ENCODE data around the gene MRPL52. TPM values are rescaled to one million over a fixed set of nuclear protein-coding genes. Genes with fewer than 3 reads are reported as not detected.

Gene MRPL52
- total and polyA plus RNA-seq, 2 of the 13 experiments (the other 11 are each of a cell fraction or from before 2014, with no cell fraction given) = 118 to 329 TPM

- TF ChIP-seq LCORL (IDR thresholded peaks at IDR 0.05) (no peak), LCORL (CRISPR knock-in tag; IDR thresholded peaks at IDR 0.05) (no peak), CEBPG (CRISPR knock-in tag; IDR thresholded peaks at IDR 0.05) (peak; percentile 35; the same call in 1 of the 2 replicates), GATAD2A (CRISPR knock-in tag; IDR thresholded peaks at IDR 0.05) (peak; percentile 26; the same call in 1 of the 2 replicates), HDAC2 (CRISPR knock-in tag; IDR thresholded peaks at IDR 0.05) (peak; percentile 15; the same call in 1 of the 2 replicates), ZNF782 (CRISPR knock-in tag; IDR thresholded peaks at IDR 0.05; ENCODE audit: borderline replicate concordance) (no peak)
- TF ChIP-seq, protein P1, sequence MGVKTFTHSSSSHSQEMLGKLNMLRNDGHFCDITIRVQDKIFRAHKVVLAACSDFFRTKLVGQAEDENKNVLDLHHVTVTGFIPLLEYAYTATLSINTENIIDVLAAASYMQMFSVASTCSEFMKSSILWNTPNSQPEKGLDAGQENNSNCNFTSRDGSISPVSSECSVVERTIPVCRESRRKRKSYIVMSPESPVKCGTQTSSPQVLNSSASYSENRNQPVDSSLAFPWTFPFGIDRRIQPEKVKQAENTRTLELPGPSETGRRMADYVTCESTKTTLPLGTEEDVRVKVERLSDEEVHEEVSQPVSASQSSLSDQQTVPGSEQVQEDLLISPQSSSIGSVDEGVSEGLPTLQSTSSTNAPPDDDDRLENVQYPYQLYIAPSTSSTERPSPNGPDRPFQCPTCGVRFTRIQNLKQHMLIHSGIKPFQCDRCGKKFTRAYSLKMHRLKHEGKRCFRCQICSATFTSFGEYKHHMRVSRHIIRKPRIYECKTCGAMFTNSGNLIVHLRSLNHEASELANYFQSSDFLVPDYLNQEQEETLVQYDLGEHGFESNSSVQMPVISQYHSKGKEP (CRISPR knock-in tag; IDR thresholded peaks at IDR 0.05) = no peak
These were observed 32.0 kb downstream of the MRPL52 start (continued) for GRCh38 chr14:22861651-22862050.

DNA sequence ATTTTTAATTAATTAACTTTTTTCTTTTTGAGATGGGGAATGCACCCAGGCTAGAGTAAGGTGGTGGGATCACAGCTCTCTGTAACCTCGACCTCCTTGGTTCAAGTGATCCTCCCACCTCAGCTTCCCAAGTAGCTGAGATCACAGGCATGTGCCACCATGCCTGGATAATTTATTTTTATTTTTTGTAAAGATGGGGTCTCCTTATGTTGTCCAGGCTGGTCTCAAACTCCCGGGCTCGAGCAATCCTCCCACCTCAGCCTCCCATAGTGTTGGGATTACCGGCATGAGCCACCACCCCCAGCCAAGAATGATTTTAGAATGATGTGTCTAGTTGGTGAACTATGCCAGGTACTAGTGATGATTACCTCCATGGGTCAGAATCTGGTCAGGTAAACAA lies 35.3 kb downstream of the MRPL52 start:
- no peaks in the 10 kb centered on the region for H3K27me3 ChIP-seq (ENCODE audit: control insufficient read depth in 1 of 2, insufficient read depth in 2 of 2, low read length in 2 of 2)
- ATAC-seq (no peak), FAIRE-seq (no peak), DNase-seq (ENCODE audit: low spot score) (no peak)
- no peaks in the 10 kb centered on the region for H4K20me1 ChIP-seq (ENCODE audit: insufficient read depth, low read length)
- H3K9ac ChIP-seq (ENCODE audit: insufficient read depth, low read depth, low read length) = no peak overlapping the region
- no peaks in the 10 kb centered on the region for H3K36me3 ChIP-seq (replicated peaks in 1 of 2; ENCODE audit: control insufficient read depth in 1 of 2, insufficient read depth in 2 of 2, low read length in 2 of 2)
- 0 out of 2 replicates have a peak, but pooled peaks have one; percentile 50 for TF ChIP-seq ZNF34 (CRISPR knock-in tag; IDR thresholded peaks at IDR 0.05; ENCODE audit: borderline replicate concordance)
- no peak for TF ChIP-seq ZFP36L2 (CRISPR knock-in tag; IDR thresholded peaks at IDR 0.05)
- TF ChIP-seq SAFB2 (CRISPR knock-in tag; IDR thresholded peaks at IDR 0.05; ENCODE audit: borderline replicate concordance, low read depth) = no peak
- TF ChIP-seq, protein P2, sequence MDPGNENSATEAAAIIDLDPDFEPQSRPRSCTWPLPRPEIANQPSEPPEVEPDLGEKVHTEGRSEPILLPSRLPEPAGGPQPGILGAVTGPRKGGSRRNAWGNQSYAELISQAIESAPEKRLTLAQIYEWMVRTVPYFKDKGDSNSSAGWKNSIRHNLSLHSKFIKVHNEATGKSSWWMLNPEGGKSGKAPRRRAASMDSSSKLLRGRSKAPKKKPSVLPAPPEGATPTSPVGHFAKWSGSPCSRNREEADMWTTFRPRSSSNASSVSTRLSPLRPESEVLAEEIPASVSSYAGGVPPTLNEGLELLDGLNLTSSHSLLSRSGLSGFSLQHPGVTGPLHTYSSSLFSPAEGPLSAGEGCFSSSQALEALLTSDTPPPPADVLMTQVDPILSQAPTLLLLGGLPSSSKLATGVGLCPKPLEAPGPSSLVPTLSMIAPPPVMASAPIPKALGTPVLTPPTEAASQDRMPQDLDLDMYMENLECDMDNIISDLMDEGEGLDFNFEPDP (CRISPR knock-in tag; conservative IDR thresholded peaks at IDR 0.05) = 0 out of 2 replicates have a peak, but pooled peaks have one; percentile 72
- TF ChIP-seq ZNF770 (CRISPR knock-in tag; IDR thresholded peaks at IDR 0.05) = 0 out of 2 replicates have a peak, but pooled peaks have one; percentile 16
- TF ChIP-seq ZNF207 (IDR thresholded peaks at IDR 0.05; ENCODE audit: borderline replicate concordance) = no peak
- 0 out of 4 replicates have a peak, but pooled peaks of 1 of the 2 experiments have one; percentile 17 for TF ChIP-seq ATF4 (CRISPR knock-in tag; IDR thresholded peaks at IDR 0.05)
- TF ChIP-seq, protein P3, sequence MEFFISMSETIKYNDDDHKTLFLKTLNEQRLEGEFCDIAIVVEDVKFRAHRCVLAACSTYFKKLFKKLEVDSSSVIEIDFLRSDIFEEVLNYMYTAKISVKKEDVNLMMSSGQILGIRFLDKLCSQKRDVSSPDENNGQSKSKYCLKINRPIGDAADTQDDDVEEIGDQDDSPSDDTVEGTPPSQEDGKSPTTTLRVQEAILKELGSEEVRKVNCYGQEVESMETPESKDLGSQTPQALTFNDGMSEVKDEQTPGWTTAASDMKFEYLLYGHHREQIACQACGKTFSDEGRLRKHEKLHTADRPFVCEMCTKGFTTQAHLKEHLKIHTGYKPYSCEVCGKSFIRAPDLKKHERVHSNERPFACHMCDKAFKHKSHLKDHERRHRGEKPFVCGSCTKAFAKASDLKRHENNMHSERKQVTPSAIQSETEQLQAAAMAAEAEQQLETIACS (CRISPR knock-in tag; IDR thresholded peaks at IDR 0.05) = no peak
- 0 out of 2 replicates have a peak, but pooled peaks have one; percentile 25 for TF ChIP-seq ZNF773 (CRISPR knock-in tag; IDR thresholded peaks at IDR 0.05; ENCODE audit: borderline replicate concordance)
- H2AFZ ChIP-seq (ENCODE audit: low read length) = no peak overlapping the region
- WGBS (ENCODE audit: low lambda C conversion rate) = 23% methylated on average over 4 of the region's 4 CpGs
- in situ Hi-C loops (cut with HindIII; ENCODE audit: extremely low pct_ligation_motif_present, low pct_unique_long_range_greater_than_20kb) (no loop called here), intact Hi-C loops (cut with micrococcal nuclease; ENCODE audit: unreplicated experiment) (no loop called here)
- H3K9me3 ChIP-seq (ENCODE audit: low read length) = no peaks in the 10 kb centered on the region
- ChIA-PET POLR2A (interaction anchor here (1.4 kb wide), 1 partner anchor 98 kb away, joined by 8 read pairs; the partner anchor contains the start of gene OXA1L), CTCF (ENCODE audit: low intra/inter-chr PET ratio, low total read pairs) (interaction anchor here (0.7 to 1.8 kb wide), 3 partner anchors 12 to 308 kb away, joined by 3 to 9 read pairs (median 4); no protein-coding TSS in a partner anchor)
- no peak overlapping the region for H3K27ac ChIP-seq (ENCODE audit: extremely low read length, insufficient read depth, low read length)
- H3K4me2 ChIP-seq (ENCODE audit: low read depth, low read length) = no peak overlapping the region
- H3K79me2 ChIP-seq (ENCODE audit: insufficient read depth, low read length) = no peaks in the 10 kb centered on the region
- BruUV-seq (replicated peaks) = no TSS peak
- no peak overlapping the region for H3K4me3 ChIP-seq (replicated peaks in 1 of 3; ENCODE audit: insufficient read depth in 1 of 3, low read depth in 2 of 3, low read length in 3 of 3)
- H3K4me1 ChIP-seq (ENCODE audit: insufficient read depth, low read length) = peaks cover 37% of the 10 kb centered on the region

Data from HepG2 (cell line).